Measurements from ENCODE around the gene GLG1. TPM values are rescaled to one million over a fixed set of nuclear protein-coding genes. Genes with fewer than 3 reads are reported as not detected.
A peak's percentile ranks its signal among the peaks of the same experiment; 100 is the strongest.

Gene GLG1
- total RNA-seq, 4 donors from 2014 or later, result 90.0 to 153 (median 113) TPM

DNA sequence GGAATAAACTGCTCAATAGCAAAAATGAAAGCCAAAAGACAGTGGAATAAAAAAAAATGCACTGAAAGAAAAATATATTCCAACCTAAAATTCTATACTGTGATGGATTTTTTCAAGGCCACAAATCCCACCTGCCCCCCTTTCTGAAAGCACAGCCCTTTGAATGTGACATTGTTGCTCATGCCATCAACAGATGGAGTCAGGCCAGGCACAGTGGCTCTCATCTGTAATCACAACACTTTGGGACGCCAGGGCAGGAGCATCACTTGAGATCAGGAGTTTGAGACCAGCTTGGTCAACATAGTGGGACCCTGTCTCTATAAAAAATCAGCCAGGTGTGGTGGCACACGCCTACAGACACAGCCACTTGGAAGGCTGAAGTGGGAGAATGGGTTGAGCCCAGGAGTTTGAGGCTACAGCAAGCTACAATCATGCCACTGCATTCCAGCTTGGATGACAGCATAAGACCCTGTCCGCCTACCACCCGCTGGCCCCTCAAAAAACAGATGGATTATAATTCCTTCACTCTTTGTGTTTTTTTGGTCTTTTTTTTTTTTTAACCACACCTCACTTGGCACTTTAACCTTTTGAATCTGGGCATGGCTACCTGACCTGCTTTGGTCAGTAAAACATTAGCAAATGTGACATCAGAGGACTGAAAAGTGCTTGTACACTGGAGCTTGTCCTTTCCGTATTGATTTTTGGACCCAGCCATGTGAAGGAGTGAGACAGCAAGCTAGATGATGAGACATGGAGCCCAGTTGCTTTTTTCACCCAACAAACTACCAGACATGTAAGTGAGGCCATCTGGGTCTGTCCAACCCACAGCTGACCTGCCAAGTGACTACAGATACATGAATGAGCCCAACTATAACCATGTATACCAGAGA, 36.3 kb downstream of the GLG1 start:
- no peak overlapping the region for H3K4me3 ChIP-seq
- H3K9me3 ChIP-seq, result no peaks in the 10 kb centered on the region
- H3K36me3 ChIP-seq, result no peaks in the 10 kb centered on the region
- no peaks in the 10 kb centered on the region for H3K27me3 ChIP-seq
- peak overlapping the region in 2 of 4 donors; percentile 45 to 69 for H3K27ac ChIP-seq
- no peak for TF ChIP-seq POLR2A (IDR thresholded peaks at IDR 0.05)
- TF ChIP-seq, protein P1, sequence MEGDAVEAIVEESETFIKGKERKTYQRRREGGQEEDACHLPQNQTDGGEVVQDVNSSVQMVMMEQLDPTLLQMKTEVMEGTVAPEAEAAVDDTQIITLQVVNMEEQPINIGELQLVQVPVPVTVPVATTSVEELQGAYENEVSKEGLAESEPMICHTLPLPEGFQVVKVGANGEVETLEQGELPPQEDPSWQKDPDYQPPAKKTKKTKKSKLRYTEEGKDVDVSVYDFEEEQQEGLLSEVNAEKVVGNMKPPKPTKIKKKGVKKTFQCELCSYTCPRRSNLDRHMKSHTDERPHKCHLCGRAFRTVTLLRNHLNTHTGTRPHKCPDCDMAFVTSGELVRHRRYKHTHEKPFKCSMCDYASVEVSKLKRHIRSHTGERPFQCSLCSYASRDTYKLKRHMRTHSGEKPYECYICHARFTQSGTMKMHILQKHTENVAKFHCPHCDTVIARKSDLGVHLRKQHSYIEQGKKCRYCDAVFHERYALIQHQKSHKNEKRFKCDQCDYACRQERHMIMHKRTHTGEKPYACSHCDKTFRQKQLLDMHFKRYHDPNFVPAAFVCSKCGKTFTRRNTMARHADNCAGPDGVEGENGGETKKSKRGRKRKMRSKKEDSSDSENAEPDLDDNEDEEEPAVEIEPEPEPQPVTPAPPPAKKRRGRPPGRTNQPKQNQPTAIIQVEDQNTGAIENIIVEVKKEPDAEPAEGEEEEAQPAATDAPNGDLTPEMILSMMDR (IDR thresholded peaks at IDR 0.05), result no peak
- peak in 1 of 3 donors; percentile 56 for DNase-seq
- peaks cover 0 to 15% (median 0%) of the 10 kb centered on the region in 4 donors for H3K4me1 ChIP-seq

DNA sequence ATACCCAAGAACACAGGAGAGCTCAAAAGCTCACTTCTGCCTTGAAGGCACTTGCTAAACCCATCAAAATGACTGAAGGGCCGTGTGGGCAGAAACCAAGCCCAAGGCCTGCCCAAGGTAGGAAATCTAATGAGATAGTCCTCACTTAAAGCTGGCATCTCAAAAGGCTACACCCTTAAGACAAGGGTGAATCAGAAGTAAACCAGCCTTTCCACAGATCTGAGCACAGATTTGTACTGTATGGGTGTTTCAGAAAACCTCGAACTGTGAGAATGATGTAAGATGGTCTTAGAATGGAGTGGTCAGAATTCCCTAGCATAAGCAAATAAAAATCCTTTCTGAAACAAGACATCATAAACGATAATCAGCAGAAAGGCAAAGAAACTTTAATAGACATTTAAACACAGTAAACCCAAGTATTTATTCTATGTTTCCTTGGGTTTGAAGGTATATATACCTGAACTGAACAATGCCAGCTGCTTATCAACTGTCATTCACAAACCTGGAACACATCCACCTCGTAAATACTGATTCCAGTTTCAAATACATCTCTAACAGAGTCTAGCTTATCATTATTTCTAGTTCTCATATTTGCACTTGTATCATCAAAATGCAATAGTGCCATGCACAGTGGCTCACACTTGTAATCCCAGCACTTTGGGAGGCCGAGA, 37.8 kb downstream of the GLG1 start:
- DNase-seq, result no peak
- H3K27ac ChIP-seq, result no peak overlapping the region
- H3K27me3 ChIP-seq, result no peaks in the 10 kb centered on the region
- H3K9me3 ChIP-seq, result no peaks in the 10 kb centered on the region
- H3K4me3 ChIP-seq, result no peak overlapping the region
- H3K36me3 ChIP-seq, result no peaks in the 10 kb centered on the region
- peaks cover 0 to 15% (median 0%) of the 10 kb centered on the region in 4 donors for H3K4me1 ChIP-seq
- no peak for TF ChIP-seq POLR2A (IDR thresholded peaks at IDR 0.05)
- TF ChIP-seq, protein P1 (IDR thresholded peaks at IDR 0.05), result no peak

GRCh38 chr16:74567901-74568300, 39.0 kb downstream of the GLG1 start:
- H3K4me1 ChIP-seq, result peaks cover 0 to 15% (median 0%) of the 10 kb centered on the region in 4 donors
- TF ChIP-seq POLR2A (IDR thresholded peaks at IDR 0.05), result no peak
- TF ChIP-seq, protein P1 (IDR thresholded peaks at IDR 0.05), result no peak
- H3K27ac ChIP-seq, result no peak overlapping the region
- no peaks in the 10 kb centered on the region for H3K27me3 ChIP-seq
- H3K36me3 ChIP-seq, result no peaks in the 10 kb centered on the region
- no peaks in the 10 kb centered on the region for H3K9me3 ChIP-seq
- no peak overlapping the region for H3K4me3 ChIP-seq
- no peak for DNase-seq

DNA sequence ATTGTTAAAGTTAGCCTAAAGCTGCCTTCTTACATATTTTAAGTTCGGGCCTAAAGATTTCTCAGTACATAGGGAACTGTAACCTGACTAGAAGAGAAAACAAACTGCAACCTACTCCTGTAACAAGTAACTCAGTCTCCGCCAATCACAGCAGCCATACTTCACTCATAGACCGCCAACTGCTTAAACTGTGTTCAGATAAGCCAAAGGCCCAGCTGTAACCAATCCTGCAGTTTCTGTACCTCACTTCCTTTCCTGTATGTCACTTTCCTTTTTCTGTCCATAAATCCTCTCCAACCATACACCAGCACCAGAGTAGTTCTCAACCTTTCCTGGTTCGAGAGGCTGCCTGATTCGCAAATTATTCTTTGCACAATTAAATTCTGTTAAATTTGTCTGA, 41.5 kb downstream of the GLG1 start:
- H3K4me1 ChIP-seq, result peaks cover 0 to 4% (median 0%) of the 10 kb centered on the region in 4 donors
- no peak overlapping the region for H3K4me3 ChIP-seq
- H3K27ac ChIP-seq, result no peak overlapping the region
- no peak for DNase-seq
- no peak for TF ChIP-seq POLR2A (IDR thresholded peaks at IDR 0.05)
- TF ChIP-seq, protein P1 (IDR thresholded peaks at IDR 0.05), result no peak
- H3K27me3 ChIP-seq, result no peaks in the 10 kb centered on the region
- H3K9me3 ChIP-seq, result no peaks in the 10 kb centered on the region
- H3K36me3 ChIP-seq, result no peaks in the 10 kb centered on the region

GRCh38 chr16:74564451-74564984, 42.4 kb downstream of the GLG1 start:
- Histone ChIP-seq H3K4me3 (no peak overlapping the region), H3K27me3 (no peaks in the 10 kb centered on the region), H3K36me3 (no peaks in the 10 kb centered on the region), H3K4me1 (no peaks in the 10 kb centered on the region), H3K27ac (no peak overlapping the region), H3K9me3 (no peaks in the 10 kb centered on the region)
- no peak for TF ChIP-seq POLR2A (IDR thresholded peaks at IDR 0.05)
- TF ChIP-seq, protein P1 (IDR thresholded peaks at IDR 0.05), result no peak
- no peak for DNase-seq

Data from Peyer's patch (tissue), 4 donors.